Fibroblast of peridontal ligament (primary cell): ENCODE results near the gene PPP2R5C.

Source experiments
- DNase-seq: peaks from one replicate; pipeline ENCODE4 v3.0.0-alpha.2; 2010; ENCODE audit errors: extremely low read depth

The PPP2R5C gene

DNA sequence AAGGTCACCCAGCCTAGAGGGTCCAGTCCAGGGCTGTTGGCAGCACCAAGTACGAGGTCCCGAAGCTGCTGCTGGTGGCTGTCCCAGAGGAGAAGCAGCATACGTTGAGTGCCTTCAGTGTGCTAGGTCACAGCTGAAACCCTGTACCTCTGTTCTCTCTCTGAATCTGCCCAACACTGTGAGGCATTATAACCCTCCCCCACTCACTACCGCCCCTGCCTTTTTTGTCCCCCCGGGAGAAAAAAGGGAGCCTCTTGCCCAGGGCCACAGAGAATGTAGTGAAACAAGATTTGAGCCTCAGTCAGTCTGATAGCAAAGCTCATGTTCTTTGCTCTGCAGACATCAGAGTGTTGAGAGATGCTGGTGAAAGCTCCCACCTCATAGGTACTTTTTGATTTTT lies 53.4 kb downstream of the PPP2R5C start:
- DNase-seq, result no peak

DNA sequence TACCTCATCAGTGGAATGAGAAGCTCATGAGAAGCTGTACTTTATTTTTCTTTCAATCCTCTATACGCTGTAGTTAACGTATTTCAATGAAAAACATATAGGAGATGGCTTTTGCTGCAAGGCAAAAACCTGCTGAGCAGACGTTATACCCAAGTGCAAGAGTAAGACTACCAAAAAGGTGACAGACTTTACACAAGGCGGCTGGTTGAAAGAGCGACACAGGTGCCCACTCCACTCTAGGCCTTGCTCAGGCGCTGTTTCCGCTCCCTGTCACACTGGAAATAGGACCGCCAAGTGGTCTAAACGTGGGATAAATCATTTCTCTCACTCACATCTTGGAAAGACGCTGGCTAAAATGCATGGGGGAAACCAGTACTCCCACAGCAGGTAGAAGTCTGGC lies 54.5 kb downstream of the PPP2R5C start:
- DNase-seq, result no peak

DNA sequence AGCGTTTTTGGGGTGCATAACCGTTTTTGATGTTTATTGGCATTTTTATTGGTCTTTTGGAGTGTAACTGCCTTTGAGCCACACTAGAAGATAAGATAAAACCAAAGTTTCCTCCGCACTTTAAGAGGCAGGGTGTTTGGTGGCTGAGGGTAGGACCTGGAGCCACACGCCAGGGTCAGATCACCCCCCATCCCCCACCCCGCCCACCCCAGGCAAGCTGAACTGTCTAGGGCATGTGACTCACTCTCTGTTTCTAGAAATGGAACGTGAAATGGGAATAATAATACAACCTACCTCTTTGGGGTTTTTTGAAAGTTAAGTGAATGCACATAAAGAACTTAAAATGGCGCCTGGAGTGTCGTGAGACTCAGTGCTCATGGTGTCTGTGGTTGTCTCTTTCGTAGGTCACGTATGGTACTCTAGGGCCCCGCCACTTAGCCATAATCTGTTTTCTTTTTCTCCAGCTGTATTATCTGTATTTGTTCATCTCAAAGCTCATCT lies 56.0 kb downstream of the PPP2R5C start:
- DNase-seq, result no peak

DNA sequence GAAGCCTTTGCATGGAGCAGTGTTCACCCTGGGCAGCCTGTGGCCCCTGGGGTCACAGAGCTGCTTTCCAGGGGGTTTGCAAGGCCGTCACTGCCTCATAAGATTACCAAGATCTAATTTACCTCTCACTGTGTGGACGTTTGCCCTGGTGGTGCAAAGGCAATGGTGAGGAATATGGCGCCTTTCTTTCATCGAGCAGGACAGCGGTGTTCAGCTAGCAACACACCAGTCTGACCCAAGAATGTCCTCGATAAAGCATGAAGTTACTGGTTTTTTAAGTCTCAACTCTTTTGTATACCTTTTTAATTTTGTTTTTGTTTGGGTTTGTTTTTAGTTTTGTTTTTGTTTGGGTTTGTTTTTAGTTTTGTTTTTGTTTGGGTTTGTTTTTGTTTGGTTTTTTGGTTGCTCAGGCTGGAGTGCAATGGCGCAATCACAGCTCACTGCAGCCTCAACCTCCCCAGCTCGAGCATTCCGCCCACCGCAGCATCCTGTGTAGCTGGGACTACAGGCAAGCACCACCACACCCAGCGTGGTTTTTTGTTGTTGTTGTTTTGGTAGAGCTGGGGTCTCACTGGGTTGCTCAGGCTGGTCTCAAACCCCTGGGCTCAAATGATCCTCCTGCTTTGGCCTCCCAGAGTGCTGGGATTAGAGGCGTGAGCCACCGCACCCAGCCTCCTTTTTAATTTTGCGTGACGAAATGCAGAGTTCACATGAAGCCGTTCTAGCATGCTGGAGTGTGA lies 57.9 kb downstream of the PPP2R5C start:
- no peak for DNase-seq

DNA sequence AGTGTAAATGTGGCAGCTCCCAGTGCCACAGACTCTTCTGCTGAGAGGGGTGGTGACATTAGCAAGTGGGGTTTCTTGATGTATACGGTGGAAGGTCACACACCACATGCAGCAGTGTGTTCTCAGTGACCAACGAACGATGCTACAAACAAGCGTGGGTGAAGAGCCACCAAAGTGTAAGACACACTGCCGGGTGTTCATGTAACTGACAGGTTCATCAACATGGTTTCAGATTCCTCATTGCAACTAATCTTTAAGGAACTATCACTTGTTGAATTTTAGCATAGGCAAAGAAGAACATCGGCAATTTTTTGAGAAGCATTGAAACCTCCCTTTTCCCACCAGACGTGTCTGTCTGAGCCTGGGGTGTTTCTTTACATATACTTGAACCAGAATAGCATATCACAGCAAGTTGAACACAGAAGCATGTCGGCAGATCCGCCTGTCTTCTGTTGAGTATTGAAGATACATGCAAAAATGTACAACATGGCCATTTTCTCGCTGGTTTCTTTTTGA lies 58.8 kb downstream of the PPP2R5C start:
- DNase-seq, result no peak

DNA sequence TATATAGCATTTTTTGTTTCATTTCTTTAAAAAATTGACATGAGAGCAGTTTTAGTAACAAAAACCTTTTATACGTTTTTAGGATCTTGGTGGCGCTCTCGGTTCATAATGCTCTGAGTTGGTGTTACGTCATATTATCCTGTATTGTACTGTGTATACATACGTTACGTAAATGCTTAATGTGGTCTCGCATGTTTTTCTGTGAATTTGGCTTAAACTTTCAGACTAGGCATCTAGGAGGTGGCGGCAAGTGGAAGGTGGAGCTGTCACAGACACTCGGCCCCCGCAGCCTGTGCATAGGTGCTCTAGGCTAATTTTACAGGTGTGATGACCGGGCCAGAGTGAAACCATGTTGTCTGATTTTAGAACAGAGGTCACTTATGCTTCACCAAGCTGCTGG lies 60.0 kb downstream of the PPP2R5C start:
- DNase-seq, result no peak

DNA sequence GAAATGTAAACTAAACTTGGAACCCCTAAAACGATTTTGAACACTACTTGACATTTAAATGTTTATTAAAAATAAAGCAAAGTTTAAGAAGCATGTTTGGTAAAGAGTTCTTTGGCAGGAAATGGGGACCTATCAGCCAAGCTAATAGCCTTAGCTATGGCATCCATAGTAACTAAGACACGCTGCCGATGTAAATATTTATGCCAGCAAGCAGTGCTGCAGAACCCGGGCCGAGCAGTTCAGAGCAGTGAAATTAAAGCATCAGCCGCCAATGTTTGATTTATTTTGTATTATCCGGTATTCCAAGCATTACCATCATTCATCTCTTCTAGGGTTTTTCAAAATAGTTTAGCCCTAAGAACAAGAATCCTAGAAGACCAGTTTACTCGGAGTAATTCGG lies 61.6 kb downstream of the PPP2R5C start:
- peak; percentile 30 for DNase-seq

DNA sequence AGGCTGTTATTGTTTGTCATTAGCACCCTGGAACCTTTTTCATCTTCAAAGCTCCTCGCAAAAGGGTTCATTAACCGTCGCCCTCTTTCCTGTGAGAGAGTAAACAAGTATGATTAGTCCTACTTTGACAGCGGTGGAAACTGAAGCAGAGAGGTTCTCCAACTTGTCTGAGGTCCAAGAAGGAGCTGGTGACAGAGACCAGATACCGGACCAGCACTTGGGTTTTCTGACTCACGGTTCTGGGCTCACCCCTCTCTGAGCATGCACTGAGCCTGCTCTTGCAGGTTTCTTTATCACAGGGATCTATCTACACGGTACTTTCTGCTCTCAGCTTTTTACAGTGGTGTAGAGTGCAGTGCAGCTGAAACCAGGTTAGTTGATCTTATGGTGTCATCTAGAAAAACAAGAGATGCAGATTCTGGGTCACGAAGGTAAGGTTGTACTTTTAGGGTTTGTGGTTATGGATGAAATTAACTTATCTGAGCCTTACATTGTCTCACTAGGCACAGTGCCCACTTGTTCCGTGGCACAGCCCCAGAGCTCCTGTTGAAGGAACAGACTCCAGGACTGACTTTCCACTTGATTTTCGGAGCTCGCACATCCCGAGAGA lies 62.1 kb downstream of the PPP2R5C start:
- DNase-seq, result peak; percentile 23

DNA sequence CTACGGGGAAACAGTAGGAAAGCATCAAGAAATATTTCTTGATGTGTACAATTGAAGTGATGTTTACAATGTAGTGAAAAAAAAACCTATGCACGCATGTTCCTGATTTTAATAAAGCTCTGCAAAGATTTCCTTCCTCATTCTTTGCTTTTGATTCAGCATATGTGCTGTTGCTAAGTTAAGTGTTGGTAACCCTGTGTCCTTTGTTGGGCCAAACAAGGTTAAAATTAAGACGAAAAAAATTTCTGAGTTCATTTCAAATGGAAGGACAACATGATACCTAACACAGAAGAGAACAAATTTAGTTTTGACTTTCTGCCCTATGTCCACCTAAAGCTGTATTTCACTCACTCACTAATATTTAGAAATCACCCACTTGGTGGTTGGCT lies 62.8 kb downstream of the PPP2R5C start:
- DNase-seq, result peak; percentile 51

DNA sequence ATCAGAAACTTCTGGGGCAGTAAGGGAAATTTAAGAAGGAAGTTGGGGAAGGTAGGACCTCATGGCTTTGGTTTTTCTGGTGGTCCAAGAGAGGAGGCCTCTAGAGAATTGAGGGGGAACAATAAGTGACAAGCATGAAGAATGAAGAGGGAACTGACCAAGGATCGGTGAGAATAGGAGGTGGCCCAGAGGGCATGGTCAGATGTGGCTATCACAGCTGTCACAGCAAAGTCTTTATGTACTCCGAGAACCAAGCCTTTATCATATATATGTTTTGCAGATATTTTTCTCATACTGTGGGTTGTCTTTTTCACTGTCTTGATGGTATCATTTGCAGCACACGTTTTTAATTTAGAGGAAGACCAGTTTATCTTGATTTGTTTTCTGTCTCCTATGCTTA lies 64.3 kb downstream of the PPP2R5C start:
- DNase-seq, result no peak

DNA sequence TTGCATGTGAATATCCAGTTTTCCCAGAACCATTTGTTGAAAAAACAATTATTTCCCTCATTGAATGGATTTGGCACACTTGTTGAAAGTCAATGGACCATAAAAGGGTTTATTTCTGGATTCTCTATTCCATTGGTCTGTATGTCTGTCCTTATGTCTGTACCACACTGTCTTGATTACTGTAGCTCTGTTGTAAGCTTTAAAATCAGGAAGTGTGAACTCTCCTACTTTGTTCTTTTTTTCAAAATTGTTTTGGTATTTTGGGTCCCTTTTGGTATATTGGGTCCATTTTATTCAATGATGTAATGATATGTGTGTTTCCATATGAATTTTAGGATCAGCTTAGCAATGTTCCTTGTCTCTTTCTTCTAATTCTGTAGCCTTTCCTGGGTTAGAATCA lies 64.8 kb downstream of the PPP2R5C start:
- DNase-seq, result no peak

DNA sequence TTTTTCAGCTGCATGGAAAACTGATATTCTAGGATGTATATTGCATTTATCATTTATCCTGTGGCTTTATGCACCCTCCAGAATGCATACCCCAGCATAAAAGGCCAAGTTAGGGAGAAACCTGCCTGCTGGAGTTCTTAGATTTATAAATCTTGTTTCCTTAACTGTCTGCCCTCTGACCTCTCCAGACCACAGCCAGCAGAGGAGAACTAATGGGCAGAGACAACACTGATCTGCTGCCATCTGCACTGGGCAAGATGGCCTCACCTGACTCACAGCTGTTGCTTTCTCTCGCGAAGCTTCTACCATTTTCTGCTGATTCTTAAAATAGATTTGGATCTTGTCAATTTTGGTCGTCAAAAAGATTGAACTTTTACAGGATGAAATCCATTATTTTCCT lies 65.8 kb downstream of the PPP2R5C start:
- DNase-seq, result no peak

DNA sequence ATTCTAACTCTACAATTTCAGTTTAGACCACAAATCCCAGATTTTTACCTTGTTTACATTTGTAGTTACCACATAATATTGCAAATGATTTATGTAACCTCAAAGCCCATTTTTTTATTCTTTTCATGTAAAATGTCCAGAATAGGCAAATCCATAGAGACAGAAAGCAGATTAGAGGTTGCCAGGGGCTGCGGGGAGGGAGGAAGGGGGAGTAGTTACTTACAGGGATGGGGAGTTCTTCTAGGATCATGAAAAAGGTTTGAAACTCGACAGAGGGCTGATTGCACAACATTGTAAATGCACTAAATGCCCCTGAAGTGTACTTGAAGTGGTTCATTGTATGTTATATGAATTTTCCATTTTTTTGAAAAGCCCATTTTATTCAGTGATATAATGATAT lies 66.5 kb downstream of the PPP2R5C start:
- DNase-seq, result peak; percentile 82

DNA sequence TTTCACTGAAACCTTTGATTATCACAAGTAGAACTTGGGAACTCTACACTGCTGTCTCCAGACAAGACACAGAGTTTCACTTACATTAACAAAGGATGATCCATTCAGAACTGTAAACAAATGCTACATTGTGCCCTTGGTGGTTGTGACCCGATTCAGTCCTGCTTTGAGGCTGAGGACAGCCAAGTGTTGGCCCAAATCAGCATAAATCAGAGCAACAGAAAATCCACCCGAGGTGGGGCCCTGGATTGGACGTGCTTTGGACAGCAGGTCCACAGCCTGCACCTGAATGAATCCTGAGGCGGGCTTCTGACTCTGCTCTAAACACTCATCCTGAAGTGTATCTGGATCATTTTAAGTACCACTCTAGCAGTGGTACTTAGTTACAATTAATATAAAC lies 68.8 kb downstream of the PPP2R5C start:
- DNase-seq, result no peak

DNA sequence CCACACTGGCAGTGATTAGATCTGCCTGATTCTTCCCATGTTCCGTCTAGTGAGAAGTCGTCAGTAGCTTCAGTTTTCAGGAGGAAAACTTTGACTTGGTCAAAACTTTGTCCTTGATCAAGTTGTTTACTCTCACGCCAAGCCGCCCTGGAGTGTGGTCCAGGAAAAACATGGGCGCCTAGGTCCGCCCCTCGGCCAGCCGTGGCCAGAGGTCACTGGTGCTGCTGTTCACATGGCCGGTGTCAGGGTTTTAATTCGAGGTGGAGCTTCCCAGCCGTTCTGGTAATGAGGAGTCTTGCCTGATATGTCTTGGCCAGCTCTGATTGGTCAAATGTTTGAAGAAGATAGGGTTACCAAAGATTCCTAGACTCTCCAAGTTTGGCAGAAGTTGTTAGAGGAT lies 71.5 kb downstream of the PPP2R5C start:
- no peak for DNase-seq

DNA sequence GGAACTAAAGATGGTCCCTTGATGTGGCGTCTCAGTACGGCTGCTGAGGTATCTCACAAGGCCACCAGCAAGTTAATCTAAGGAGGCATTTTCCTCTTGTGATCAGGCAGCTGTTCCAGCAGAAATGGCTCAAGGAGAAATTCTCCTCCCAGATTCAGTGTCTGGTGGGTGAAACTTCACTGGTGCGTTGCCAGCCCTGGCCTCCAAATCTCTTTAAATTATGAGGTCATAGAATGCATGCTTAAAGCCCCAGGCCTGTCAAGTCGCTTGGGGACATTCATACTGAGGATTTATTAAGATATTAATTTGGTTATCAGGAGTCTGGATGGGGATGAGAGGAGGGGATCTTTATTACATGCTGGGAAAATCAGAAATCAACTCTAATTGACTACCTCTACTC lies 72.9 kb downstream of the PPP2R5C start:
- DNase-seq, result peak; percentile 21

DNA sequence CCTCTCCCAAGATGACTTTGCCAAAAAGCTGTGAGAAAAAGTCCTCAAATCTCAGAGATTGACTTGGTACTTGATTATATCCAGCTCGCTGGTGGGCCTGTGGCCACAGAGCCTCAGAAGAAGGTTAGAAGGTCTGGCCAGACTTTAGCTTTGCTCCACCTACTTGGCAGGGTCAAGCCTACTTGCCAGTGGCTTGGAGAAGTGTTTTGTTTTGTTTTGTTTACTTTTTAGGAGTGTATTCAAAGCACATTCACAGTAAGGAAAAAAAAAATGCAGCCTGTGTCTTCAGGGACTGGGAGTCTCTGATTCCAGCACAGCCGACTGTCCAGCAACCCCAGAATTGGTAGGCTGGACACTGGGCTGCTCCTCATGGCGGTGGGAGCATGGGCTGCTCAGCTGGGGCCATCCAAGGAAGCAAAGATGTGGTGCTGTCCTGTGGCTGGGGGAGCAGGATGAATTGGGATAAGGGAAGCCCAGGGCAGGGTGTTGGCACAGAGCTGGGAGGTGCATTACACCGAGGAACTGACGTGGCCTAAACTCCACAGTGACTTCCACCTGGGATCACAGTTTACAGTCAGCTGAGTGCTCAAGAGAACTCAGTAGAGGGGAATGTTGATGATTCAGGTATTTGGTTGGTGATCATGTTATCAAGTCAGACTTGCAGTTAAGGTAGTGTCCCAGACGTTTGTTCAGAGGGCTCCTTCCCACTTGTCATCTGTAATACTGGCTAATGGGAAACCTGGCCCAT lies 73.5 kb downstream of the PPP2R5C start:
- DNase-seq, result peak; percentile 64

DNA sequence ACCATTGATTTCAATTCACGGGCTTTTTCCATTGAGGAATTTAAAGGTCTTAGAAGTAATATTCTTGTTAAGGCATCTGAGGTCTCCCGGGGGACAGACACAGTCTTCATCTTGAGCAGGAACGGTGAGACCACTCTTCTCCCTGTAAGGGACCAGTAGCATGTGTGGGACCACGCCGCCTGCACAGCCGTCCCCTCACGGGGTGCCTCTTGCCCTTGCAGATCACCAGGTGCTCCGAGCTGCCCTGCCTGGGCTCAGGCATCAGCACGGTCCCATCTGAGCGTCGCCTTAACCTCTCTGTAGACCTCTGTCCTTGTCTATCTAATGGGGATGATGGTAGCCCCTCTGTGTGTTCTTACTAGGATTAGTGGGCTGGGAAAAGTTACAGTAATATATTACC lies 74.1 kb downstream of the PPP2R5C start:
- DNase-seq, result no peak

DNA sequence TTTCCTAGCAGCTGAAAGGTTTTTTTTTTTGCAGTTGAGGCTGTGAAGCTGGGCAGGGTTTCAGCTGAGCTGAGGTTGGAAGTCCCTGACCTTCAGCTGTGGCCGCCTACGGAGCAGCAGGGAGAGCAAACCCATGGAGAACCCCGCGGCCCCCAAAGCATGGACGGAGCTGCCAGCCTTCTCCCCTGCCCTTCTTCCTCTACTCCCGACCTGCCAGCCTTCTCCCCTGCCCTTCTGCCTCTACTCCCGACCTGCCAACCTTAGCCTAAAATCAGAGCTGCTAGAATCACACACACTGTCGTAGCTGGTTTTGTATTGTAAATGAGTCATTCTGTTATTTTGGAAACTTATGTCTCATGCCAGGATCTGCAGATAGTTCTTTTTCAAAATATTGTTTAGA lies 74.6 kb downstream of the PPP2R5C start:
- DNase-seq, result peak; percentile 69

DNA sequence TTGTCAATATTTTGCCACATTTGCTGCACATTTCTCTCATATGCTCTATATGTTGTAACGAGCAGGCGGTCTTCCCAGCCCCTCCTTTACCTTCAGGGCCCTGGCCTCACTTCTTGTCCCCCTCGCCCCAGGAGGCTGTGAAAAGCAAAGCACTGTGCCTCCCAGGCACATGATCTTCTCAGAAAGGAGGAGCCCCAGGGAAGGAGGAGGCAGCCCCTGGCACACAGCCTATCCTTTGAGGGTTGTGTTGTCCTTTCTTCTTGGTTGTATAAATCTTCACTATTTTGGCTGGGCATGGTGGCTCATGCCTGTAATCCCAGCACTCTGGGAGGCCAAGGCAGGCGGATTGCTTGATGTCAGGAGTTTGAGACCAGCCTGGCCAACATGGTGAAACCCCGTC lies 77.0 kb downstream of the PPP2R5C start:
- no peak for DNase-seq

DNA sequence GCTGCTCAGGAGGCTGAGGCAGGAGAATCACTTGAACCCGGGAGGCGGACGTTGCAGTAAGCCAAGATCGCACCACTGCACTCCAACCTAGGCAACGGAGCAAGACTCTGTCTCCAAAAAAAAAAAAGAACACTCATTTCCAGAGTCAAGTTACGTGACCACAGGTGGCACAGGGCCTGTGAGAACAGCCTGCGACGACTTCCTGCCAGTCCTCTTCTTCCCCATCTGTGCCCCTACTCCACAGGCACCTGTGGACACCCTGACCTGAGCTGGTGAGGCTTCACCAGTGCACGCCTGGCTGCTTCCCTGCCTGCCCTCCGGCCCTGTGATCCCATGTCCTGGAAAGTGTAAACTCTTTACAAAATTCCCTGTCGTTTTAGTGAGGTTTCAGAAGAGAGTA lies 77.7 kb downstream of the PPP2R5C start:
- no peak for DNase-seq

DNA sequence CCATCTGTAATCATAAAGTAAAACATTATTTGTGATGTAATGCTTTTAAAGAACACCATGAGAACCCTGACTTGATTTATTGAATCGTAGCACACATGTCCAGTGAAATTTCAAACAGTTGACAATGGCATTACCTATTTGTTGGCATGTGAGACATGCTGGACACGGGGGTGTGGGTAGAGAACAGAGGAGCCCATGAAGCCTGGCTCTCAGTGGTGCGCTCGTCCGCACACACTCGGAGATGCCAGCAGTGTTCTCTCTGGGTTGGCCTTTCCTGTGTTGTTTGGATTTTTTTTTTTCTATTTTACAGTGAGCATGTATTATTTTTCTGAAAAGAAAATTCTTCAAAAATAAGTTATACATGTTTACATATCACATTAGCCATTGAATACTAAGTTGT lies 78.2 kb downstream of the PPP2R5C start:
- no peak for DNase-seq
